ENCODE results near the gene TUBB4B. TPM values are rescaled to one million over a fixed set of nuclear protein-coding genes. Genes with fewer than 3 reads are reported as not detected.

Gene TUBB4B
- polyA plus RNA-seq, 2 of the 4 experiments (the other 2 are of a cell fraction): 256 to 671 TPM

- CTCF ChIA-PET: interaction anchor here (1.1 to 10.1 kb wide), 6 partner anchors 9 to 113 kb away, joined by 3 to 81 read pairs (median 4); partner anchors contain the start of genes ANAPC2, SSNA1 and TUBB4B
- Histone ChIP-seq H3K4me3 (no peak within 1 kb of the TSS), H3K4me1 (peaks cover 41% of the 10 kb centered on the region), H3K27ac (peak within 1 kb of the TSS in 1 of 2 experiments; percentile 49; a peak in 2 of 6 replicates), H3K4me2 (peak within 1 kb of the TSS; percentile 32; the same call in 1 of the 3 replicates), H3K9me3 (no peaks in the 10 kb centered on the region)
- no peak for DNase-seq (ENCODE audit: low read depth in 1 of 2, low spot score in 1 of 2)
- WGBS (ENCODE audit: missing lambda C conversion rate): 65% methylated on average over 7 of the region's 14 CpGs
- POLR2A ChIA-PET: interaction anchor here (0.8 to 1.7 kb wide), 3 partner anchors 10 to 12 kb away, joined by 3 to 10 read pairs (median 4); partner anchors contain the start of gene TUBB4B
- TF ChIP-seq ZFP36 (IDR thresholded peaks at IDR 0.05; ENCODE audit: borderline replicate concordance, partially characterized antibody): peak; percentile 7
- TF ChIP-seq MAFK (IDR thresholded peaks at IDR 0.05; ENCODE audit: partially characterized antibody): no peak
- no peak for ATAC-seq
- no peak for FAIRE-seq
These were observed 10.2 kb upstream of the TUBB4B start, which contains the start of gene SLC34A3 for GRCh38 chr9:137230705-137231371. Gene SLC34A3, plus strand, starts transcription at chr9:137230901. Its CDS starts 802 bp downstream, at chr9:137231703.

GRCh38 chr9:137231372-137232039, 9.6 kb upstream of the TUBB4B start:
- Histone ChIP-seq H3K4me1 (peaks cover 39% of the 10 kb centered on the region), H3K27ac (no peak overlapping the region), H3K4me2 (no peak overlapping the region), H3K9me3 (no peaks in the 10 kb centered on the region), H3K4me3 (no peak overlapping the region)
- POLR2A ChIA-PET: interaction anchor here (0.8 kb wide), 1 partner anchor 9 kb away, joined by 3 read pairs; the partner anchor contains the start of gene TUBB4B
- WGBS (ENCODE audit: missing lambda C conversion rate): 91% methylated on average over 21 of the region's 23 CpGs
- CTCF ChIA-PET: interaction anchor here (1.2 to 10.1 kb wide), 2 partner anchors 9 to 41 kb away, joined by 7 to 81 read pairs; partner anchors contain the start of genes ANAPC2, SSNA1 and TUBB4B
- DNase-seq (ENCODE audit: low read depth in 1 of 2, low spot score in 1 of 2) (no peak), FAIRE-seq (no peak), ATAC-seq (no peak)
- TF ChIP-seq EP300 (IDR thresholded peaks at IDR 0.05): no peak
- no peak for TF ChIP-seq POLR2AphosphoS2 (conservative IDR thresholded peaks at IDR 0.05; ENCODE audit: low read length)
- TF ChIP-seq SREBF2 (IDR thresholded peaks at IDR 0.05): no peak

DNA sequence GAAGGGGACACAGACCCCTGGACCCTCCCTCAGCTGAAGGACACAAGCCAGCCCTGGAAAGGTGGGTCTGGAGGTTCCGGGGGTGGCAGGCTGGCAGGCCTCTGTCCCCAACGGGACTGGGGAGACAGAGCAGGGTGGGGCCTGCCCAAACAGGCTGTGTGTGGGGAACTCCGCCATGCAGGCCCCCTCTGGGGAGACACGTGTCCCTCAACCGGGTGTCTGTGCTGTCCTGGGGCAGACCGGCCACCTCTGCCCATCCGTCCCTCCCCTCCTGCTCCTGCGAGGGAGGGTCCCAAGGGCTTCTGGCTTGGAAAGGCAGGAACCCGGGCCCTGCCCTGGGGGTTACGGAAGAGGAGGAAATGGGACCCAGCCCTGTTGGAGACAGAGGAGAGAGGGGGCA, 9.0 kb upstream of the TUBB4B start:
- 93% methylated on average over 2 of the region's 10 CpGs for WGBS (ENCODE audit: missing lambda C conversion rate)
- no peak overlapping the region for H3K27ac ChIP-seq
- ATAC-seq (no peak), DNase-seq (ENCODE audit: low read depth in 1 of 2, low spot score in 1 of 2) (no peak), FAIRE-seq (no peak)
- no peak overlapping the region for H3K4me3 ChIP-seq
- TF ChIP-seq CBX2 (IDR thresholded peaks at IDR 0.05; ENCODE audit: borderline replicate concordance, low read depth) (no peak), HES2 (IDR thresholded peaks at IDR 0.05) (no peak), ZFP36 (IDR thresholded peaks at IDR 0.05; ENCODE audit: borderline replicate concordance, partially characterized antibody) (no peak), TFCP2L1 (CRISPR knock-in tag; IDR thresholded peaks at IDR 0.05) (no peak), MYC (IDR thresholded peaks at IDR 0.05; ENCODE audit: borderline replicate concordance, low read length) (no peak), BHLHE40 (IDR thresholded peaks at IDR 0.05; ENCODE audit: low read depth, low read length) (no peak), SMC3 (IDR thresholded peaks at IDR 0.05) (no peak), RAD21 (conservative IDR thresholded peaks at IDR 0.05 in 1 of 2, IDR thresholded peaks at IDR 0.05 in 1 of 2) (no peak), BCL3 (IDR thresholded peaks at IDR 0.05) (no peak), ZC3H11A (IDR thresholded peaks at IDR 0.05) (no peak), GATA3 (IDR thresholded peaks at IDR 0.05; ENCODE audit: borderline replicate concordance) (no peak)
- H3K4me2 ChIP-seq: no peak overlapping the region
- POLR2A ChIA-PET: interaction anchor here (0.8 kb wide), 1 partner anchor 9 kb away, joined by 3 read pairs; the partner anchor contains the start of gene TUBB4B
- H3K4me1 ChIP-seq: peaks cover 39% of the 10 kb centered on the region
- CTCF ChIA-PET: interaction anchor here (0.8 to 10.1 kb wide), 4 partner anchors 42 to 183 kb away, joined by 3 to 81 read pairs (median 4); partner anchors contain the start of genes ANAPC2 and SSNA1
- H3K9me3 ChIP-seq: no peaks in the 10 kb centered on the region

GRCh38 chr9:137232510-137232909, 8.6 kb upstream of the TUBB4B start:
- Histone ChIP-seq H3K27ac (no peak overlapping the region), H3K4me1 (peaks cover 39% of the 10 kb centered on the region), H3K9me3 (no peaks in the 10 kb centered on the region), H3K4me2 (no peak overlapping the region), H3K4me3 (no peak overlapping the region)
- TF ChIP-seq RNF2 (IDR thresholded peaks at IDR 0.05; ENCODE audit: borderline replicate concordance, low read depth): no peak
- TF ChIP-seq EP300 (IDR thresholded peaks at IDR 0.05): no peak
- TF ChIP-seq ZC3H11A (IDR thresholded peaks at IDR 0.05): no peak
- ATAC-seq (no peak), DNase-seq (ENCODE audit: low read depth in 1 of 2, low spot score in 1 of 2) (no peak), FAIRE-seq (no peak)
- ChIA-PET POLR2A (no interaction called here), CTCF (interaction anchor here (0.8 to 8.6 kb wide), 5 partner anchors 16 to 183 kb away, joined by 3 to 71 read pairs (median 4); a partner anchor contains a TSS)
- 88% methylated on average over 14 of the region's 24 CpGs for WGBS (ENCODE audit: missing lambda C conversion rate)

Measured in A549 (cell line).